ENCODE measurements around the gene SEC23B. TPM values are rescaled to one million over a fixed set of nuclear protein-coding genes. Genes with fewer than 3 reads are reported as not detected.

The SEC23B gene
- total and polyA plus RNA-seq, 2 of the 13 experiments (the other 11 are each of a cell fraction or from before 2014, with no cell fraction given), result 114 to 120 TPM

DNA sequence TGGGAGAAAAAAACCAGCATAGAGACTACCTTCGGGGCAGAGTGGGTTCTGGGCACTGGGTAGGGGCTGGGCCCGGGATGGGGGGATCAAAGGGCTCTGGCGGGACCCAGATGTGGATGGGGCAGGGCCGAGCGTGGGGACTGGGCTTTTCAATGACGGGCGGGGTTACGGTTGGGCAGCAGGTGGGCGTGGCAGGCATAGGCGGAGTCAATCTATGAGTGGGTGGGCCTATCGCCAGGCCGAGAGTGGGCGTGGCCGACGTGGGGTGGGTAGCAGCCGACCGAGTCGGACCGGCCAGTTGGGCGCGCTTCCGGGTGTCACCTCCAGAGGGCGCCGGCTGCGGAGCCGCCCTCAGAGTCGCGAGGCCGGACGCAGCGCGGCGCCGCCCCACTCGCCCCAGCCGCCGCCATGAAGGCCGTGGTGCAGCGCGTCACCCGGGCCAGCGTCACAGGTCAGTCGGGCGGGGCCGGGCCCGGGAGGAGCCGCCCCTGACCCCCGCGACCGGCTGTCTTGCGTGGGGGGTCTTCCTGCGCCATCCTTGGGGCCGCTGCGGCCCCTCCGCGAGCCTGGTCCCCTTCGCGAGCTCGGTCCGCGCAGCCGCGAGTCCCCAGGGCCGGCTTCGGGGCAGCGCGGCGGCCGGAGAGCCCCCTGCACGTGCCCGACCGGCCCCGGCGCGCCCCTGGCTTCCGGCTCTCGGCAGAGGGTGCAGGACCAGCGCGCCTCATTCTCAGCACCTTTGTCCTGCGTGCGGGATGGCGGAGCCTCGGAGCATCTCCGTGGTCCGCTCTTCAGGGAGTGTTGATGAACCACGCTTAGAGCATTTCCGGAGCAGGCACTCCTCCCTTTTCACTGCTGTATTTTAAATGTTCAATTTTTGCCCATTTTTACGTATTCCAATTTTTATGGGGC, 80.2 kb downstream of the SEC23B start, which contains the start of gene DTD1 (continued):
- TF ChIP-seq PRDM10 (CRISPR knock-in tag; IDR thresholded peaks at IDR 0.05; ENCODE audit: low read depth) (no peak), ZNF790 (CRISPR knock-in tag; IDR thresholded peaks at IDR 0.05; ENCODE audit: borderline replicate concordance) (no peak), ZNF83 (CRISPR knock-in tag; IDR thresholded peaks at IDR 0.05; ENCODE audit: borderline replicate concordance) (0 out of 2 replicates have a peak, but pooled peaks have one; percentile 48), ZNF546 (CRISPR knock-in tag; conservative IDR thresholded peaks at IDR 0.05) (no peak; the same call in 1 of the 2 replicates), ZBTB21 (CRISPR knock-in tag; IDR thresholded peaks at IDR 0.05) (no peak), ZKSCAN8 (CRISPR knock-in tag; IDR thresholded peaks at IDR 0.05; ENCODE audit: borderline replicate concordance) (no peak), SRSF9 (IDR thresholded peaks at IDR 0.05; ENCODE audit: borderline replicate concordance, insufficient read depth, low read depth, low read length, poor library complexity, severe bottlenecking) (no peak), BHLHE40 (IDR thresholded peaks at IDR 0.05; ENCODE audit: low read length) (peak; percentile 95), ZNF709 (CRISPR knock-in tag; IDR thresholded peaks at IDR 0.05) (no peak), FOXK1 (CRISPR knock-in tag; IDR thresholded peaks at IDR 0.05; ENCODE audit: borderline replicate concordance, low read depth) (peak; percentile 50; the same call in 1 of the 2 replicates), ELF1 (CRISPR knock-in tag; IDR thresholded peaks at IDR 0.05) (peak; percentile 71), SP5 (CRISPR knock-in tag; IDR thresholded peaks at IDR 0.05; ENCODE audit: borderline replicate concordance, low read depth) (peak; percentile 86)
- TF ChIP-seq, protein P1, sequence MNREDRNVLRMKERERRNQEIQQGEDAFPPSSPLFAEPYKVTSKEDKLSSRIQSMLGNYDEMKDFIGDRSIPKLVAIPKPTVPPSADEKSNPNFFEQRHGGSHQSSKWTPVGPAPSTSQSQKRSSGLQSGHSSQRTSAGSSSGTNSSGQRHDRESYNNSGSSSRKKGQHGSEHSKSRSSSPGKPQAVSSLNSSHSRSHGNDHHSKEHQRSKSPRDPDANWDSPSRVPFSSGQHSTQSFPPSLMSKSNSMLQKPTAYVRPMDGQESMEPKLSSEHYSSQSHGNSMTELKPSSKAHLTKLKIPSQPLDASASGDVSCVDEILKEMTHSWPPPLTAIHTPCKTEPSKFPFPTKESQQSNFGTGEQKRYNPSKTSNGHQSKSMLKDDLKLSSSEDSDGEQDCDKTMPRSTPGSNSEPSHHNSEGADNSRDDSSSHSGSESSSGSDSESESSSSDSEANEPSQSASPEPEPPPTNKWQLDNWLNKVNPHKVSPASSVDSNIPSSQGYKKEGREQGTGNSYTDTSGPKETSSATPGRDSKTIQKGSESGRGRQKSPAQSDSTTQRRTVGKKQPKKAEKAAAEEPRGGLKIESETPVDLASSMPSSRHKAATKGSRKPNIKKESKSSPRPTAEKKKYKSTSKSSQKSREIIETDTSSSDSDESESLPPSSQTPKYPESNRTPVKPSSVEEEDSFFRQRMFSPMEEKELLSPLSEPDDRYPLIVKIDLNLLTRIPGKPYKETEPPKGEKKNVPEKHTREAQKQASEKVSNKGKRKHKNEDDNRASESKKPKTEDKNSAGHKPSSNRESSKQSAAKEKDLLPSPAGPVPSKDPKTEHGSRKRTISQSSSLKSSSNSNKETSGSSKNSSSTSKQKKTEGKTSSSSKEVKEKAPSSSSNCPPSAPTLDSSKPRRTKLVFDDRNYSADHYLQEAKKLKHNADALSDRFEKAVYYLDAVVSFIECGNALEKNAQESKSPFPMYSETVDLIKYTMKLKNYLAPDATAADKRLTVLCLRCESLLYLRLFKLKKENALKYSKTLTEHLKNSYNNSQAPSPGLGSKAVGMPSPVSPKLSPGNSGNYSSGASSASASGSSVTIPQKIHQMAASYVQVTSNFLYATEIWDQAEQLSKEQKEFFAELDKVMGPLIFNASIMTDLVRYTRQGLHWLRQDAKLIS (CRISPR knock-in tag; IDR thresholded peaks at IDR 0.05), result no peak
- TF ChIP-seq, protein P2, sequence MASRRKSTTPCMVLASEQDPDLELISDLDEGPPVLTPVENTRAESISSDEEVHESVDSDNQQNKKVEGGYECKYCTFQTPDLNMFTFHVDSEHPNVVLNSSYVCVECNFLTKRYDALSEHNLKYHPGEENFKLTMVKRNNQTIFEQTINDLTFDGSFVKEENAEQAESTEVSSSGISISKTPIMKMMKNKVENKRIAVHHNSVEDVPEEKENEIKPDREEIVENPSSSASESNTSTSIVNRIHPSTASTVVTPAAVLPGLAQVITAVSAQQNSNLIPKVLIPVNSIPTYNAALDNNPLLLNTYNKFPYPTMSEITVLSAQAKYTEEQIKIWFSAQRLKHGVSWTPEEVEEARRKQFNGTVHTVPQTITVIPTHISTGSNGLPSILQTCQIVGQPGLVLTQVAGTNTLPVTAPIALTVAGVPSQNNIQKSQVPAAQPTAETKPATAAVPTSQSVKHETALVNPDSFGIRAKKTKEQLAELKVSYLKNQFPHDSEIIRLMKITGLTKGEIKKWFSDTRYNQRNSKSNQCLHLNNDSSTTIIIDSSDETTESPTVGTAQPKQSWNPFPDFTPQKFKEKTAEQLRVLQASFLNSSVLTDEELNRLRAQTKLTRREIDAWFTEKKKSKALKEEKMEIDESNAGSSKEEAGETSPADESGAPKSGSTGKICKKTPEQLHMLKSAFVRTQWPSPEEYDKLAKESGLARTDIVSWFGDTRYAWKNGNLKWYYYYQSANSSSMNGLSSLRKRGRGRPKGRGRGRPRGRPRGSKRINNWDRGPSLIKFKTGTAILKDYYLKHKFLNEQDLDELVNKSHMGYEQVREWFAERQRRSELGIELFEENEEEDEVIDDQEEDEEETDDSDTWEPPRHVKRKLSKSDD (CRISPR knock-in tag; IDR thresholded peaks at IDR 0.05; ENCODE audit: low read depth), result peak; percentile 49
